HG03439 (cell line): ENCODE results near the gene SCN9A.
A peak's percentile ranks its signal among the peaks of the same experiment; 100 is the strongest.

Experiments used
- ATAC-seq: cut with Tn5 transposase; IDR thresholded peaks from one replicate; pipeline ENCODE4 v1.9.1; 2021; ENCODE audit warnings: mild to moderate bottlenecking, moderate library complexity; ENCODE audit not compliant: unreplicated experiment

Gene SCN9A

GRCh38 chr2:166184789-166185188 lies 191.0 kb downstream of the SCN9A start:
- ATAC-seq = no peak

DNA sequence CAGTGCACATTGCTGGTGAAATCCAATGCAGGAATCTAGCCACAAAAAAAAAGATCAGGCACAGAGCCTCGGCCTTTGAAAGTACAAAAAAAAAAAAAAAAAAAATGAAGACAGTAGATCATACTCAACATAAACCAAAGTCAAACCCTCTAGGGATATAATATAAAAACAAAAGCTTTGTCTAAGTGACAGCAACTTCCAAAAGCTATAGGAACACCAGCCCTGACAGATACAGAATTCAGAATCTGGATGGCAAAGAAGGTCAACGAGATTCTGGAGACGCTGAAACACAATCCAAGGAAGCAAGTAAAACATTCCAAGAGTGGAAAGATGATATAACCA lies 194.0 kb downstream of the SCN9A start:
- no peak for ATAC-seq

DNA sequence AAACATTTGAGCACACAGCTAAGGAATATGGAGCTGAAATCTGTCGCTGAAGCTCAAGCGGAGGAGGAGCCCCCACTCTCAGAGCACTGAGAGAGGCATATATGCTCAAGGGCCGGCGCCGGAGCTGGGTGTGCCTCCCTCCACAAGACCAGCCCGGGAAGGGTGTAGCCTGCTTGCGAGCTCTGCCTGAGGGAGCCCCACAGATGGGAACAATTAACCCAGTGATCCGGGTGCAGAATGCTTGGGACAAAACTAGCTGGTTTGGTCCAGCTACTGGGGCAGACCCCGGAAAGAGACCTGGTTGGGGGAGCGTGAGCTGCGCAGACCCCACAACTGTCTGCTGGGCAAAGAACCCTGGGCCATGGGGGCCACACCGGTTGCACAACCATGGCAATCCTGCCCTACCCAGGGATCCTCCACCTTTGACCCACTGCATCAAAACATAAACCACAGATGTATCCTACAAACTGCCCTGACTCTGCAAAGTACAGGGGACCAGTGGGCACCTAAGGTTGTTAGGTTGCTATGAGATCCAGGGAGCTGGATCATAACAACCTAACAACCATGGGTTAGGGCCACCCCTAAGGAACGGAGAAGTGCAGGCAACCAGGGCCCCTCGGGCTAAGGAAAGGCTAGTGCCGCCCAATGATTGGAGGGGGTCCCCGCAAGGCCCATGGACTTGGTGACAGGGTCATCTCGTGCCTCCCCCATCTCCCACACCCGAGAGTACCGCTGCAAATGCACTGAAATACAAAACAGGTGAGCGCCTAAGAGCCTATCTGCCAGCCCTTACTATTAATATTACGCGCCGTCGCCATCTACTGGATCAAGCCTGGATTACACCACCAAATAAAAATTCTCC lies 194.6 kb downstream of the SCN9A start:
- peak; percentile 87 for ATAC-seq

GRCh38 chr2:166179201-166179600 lies 196.5 kb downstream of the SCN9A start:
- no peak for ATAC-seq

DNA sequence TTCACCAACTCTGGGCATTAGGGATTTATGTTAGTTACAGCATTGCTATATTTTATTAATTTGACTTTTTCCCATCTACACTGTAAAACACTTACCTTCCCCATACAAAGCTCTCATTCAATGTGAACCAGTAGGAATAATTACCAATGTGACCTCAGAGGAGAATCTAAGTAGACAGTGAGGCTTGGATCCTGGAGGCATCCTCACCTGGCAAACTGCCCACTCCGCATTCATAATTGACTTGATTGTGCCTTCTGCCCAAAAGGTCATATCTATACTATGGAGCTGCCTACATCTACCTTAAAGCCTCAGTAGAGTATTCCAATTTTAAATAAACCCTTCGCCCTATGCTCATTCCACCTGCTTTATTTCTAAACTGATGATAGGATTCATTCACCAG lies 202.5 kb downstream of the SCN9A start:
- ATAC-seq = no peak

- ATAC-seq = no peak
Observed at GRCh38 chr2:166171216-166171615, 204.5 kb downstream of the SCN9A start.

DNA sequence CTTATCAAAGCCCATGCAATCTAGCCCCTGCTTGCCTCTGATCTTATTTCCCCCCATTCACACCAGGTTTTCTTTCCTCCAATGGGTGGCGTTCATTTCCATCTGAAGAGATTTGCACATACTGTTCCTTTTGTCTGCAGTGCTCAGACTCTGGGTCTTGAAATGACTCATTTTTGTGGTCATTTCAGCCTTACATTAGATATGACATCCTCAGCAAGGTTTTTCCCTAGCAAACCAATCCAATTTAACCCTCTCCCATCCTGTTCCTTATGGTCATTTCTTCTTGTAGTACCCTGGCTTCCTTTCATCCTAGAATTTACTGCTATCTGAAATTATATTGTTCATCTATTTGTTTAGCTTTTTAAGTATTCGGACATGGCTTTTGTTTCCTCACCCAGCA lies 205.4 kb downstream of the SCN9A start:
- ATAC-seq = peak; percentile 70

DNA sequence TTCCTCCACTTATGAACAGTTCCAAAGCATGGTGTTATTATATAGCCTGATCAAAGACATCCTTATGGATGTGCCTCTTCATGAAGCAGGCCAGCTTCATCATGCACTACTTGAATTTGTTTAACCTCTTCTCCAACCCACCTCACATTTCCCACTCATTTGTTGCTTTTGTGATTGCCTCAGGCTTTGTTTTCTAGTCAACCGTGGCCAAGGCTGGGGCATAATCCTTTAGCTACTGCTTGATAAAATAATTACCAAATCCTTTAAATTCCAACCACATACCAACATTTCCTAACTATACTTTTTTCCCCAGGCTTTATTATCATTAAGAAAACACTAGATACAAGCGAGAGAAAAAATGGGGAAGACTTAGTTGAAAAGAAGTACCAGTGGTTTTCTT lies 208.3 kb downstream of the SCN9A start:
- no peak for ATAC-seq

DNA sequence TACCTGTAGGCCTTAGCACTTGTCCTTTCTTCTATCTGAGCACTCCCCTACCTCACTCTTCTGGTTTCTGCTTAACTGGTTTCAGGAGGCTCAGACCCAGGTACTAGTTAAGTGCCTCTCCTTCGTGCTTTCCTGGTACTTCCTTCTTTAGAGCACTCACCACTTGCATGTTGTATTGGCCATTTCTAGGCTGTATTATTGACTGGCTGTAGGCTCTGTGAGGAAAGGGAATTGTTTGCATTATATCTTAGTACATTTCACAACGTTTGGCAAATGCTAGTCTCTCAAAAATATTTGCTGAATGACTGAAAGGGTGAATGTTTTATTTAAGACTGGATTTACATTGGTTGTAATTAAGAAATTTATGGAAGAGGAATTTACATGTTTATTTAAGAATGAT lies 212.0 kb downstream of the SCN9A start:
- no peak for ATAC-seq

DNA sequence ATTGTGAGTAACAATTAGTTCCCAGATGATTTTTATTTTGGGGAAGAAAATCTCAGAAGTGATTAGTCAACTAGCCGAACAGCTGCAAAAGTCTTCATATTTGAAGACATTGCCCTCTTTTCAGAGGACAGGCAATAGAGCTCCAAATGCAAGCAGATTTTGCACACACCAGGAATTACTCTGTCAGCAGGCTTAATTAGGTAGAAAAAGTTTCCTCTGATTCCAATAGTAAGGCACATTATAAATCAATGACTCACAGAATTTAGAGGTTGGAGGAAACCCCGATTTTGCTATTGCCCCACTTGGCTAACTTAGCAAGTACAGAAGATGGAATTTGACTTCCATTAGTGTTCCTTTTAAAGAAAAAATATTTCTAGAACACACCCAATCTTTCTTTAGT lies 217.2 kb downstream of the SCN9A start:
- ATAC-seq = no peak

- no peak for ATAC-seq
Observed at GRCh38 chr2:166157578-166157977, 218.2 kb downstream of the SCN9A start.

- ATAC-seq = no peak
Observed at GRCh38 chr2:166156985-166157490, 218.7 kb downstream of the SCN9A start.

DNA sequence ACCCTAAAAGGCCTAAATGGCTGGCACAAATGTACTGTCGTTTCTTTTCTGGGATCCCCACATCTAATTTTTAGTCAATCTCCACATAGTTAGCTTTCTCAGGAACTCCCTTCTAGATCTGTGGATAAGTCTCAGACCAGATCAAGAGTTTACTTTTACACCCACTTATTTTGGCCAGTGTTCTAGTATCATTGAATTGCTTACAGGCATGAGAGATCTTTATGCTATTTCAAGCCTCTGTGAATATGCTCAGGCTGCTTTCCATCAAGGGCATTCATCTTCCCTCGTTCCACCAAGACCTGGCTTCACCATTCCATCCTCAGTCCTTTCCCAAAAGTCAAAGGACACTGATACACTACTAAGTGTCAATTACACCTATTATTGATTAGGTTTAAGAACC lies 220.2 kb downstream of the SCN9A start:
- no peak for ATAC-seq

DNA sequence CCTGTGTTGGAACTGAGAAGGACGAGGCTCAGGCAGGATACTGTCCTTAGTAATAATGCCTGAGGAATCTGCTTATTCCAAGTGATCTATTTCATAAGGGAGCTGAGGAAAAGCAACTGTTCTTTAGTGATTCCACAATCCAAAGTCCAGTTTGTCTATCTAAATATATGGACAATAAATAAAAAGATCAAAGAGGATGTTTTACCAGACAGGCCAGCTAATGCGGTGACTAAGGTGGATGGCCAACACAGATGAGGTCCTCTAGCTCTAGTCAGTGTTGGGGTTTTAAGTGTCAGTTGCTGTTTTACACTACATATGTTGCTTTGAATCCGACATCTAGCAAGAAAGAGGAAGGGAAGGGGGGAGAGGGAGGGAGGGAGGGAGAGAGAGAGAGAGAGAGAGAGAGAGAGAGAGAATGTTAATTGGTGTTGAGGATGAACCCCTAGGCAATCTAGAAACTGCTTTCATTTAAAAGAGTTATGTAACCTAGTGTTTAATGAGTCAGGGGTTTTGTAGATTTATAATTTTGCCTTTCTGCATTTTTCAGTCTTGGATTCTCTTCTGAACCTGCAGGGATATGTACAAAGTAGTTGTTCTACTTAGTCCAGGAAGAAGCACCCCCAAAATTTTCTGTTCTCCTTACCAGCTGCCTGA lies 220.9 kb downstream of the SCN9A start:
- no peak for ATAC-seq

GRCh38 chr2:166152064-166152463 lies 223.7 kb downstream of the SCN9A start:
- ATAC-seq = no peak

- no peak for ATAC-seq
Observed at GRCh38 chr2:166148500-166149400, 227.0 kb downstream of the SCN9A start.

- ATAC-seq = no peak
Observed at GRCh38 chr2:166147883-166148282, 227.9 kb downstream of the SCN9A start.
